HG02938 (cell line): ENCODE data around the gene ZNF483.
A peak's percentile ranks its signal among the peaks of the same experiment; 100 is the strongest.
"Not testable (repeated sequence)": the region's sequence is repeated elsewhere in the genome, so short reads cannot be mapped to it uniquely, and the experiment has no call there.

Experiments used
- ATAC-seq: cut with Tn5 transposase; IDR thresholded peaks from one replicate; pipeline ENCODE4 v1.9.1; 2021; ENCODE audit warnings: mild to moderate bottlenecking, moderate library complexity; ENCODE audit not compliant: unreplicated experiment

The ZNF483 gene

GRCh38 chr9:111605041-111605559 is 80.1 kb downstream of the ZNF483 start:
- no peak for ATAC-seq

GRCh38 chr9:111610149-111610548 is 85.2 kb downstream of the ZNF483 start:
- ATAC-seq: no peak

- no peak for ATAC-seq
Measured at GRCh38 chr9:111610845-111611244, 85.9 kb downstream of the ZNF483 start.

- ATAC-seq: no peak
Measured at GRCh38 chr9:111613436-111614040, 88.6 kb downstream of the ZNF483 start.

- no peak for ATAC-seq
Measured at GRCh38 chr9:111615928-111616327, 90.9 kb downstream of the ZNF483 start.

GRCh38 chr9:111617349-111617748 is 92.4 kb downstream of the ZNF483 start:
- not testable (repeated sequence) for ATAC-seq

GRCh38 chr9:111621895-111622480 is 97.0 kb downstream of the ZNF483 start:
- peak; percentile 47 for ATAC-seq

GRCh38 chr9:111622626-111623025 is 97.6 kb downstream of the ZNF483 start:
- ATAC-seq: no peak
